Stomach (tissue), 9 donors: ENCODE measurements around the gene MYZAP. TPM values are rescaled to one million over a fixed set of nuclear protein-coding genes. Genes with fewer than 3 reads are reported as not detected.

ENCODE experiments used
- DNase-seq, 2 donors: peaks; one replicate each; pipeline versions ENCODE4 v3.0.0 to v3.0.0-alpha.2; 2013 to 2019
- H3K27ac ChIP-seq, 5 donors: fragments of 200-600 bp in 4 of 5; sonication (generic) in 4 of 5; one replicate each; pipeline ENCODE4 v1.5.1; 2013 to 2019; ENCODE audit warnings: mild to moderate bottlenecking in 1 of 5, moderate library complexity in 1 of 5
- H3K27me3 ChIP-seq, 3 donors: fragments of 200-600 bp; sonication (generic); one replicate each; pipeline ENCODE4 v1.5.1; 2017 to 2019; ENCODE audit warnings: mixed run types in 1 of 3
- H3K36me3 ChIP-seq, 4 donors: fragments of 200-600 bp; sonication (generic); 1 replicate in 3 of 4; 2 replicates in 1 of 4; pipeline ENCODE4 v1.5.1; 2016 to 2019
- H3K4me1 ChIP-seq, 4 donors: fragments of 200-600 bp; sonication (generic); one replicate each; pipeline ENCODE4 v1.5.1; 2016 to 2019
- H3K4me3 ChIP-seq, 4 donors: fragments of 200-600 bp; sonication (generic) in 3 of 4; one replicate each; pipeline ENCODE4 v1.5.1; 2016 to 2019; ENCODE audit warnings: mild to moderate bottlenecking in 1 of 4
- H3K9me3 ChIP-seq, 4 donors: fragments of 200-600 bp; sonication (generic); one replicate each; pipeline ENCODE4 v1.5.1; 2016 to 2019
- CTCF ChIP-seq, 7 experiments: fragments of 450-650 bp in 4 of 7; fragments of 200-600 bp in 3 of 7; sonication (generic) in 3 of 7; IDR thresholded peaks; one replicate each; pipeline ENCODE4 v1.5.1; 2016 to 2019; ENCODE audit warnings: antibody characterized with exemption in 7 of 7, control low read depth in 2 of 7, mild to moderate bottlenecking in 1 of 7
- EP300 ChIP-seq: sonication (generic); formaldehyde crosslinking; IDR thresholded peaks from one replicate; pipeline ENCODE4 v1.6.1; 2017; ENCODE audit warnings: antibody characterized with exemption
- POLR2A ChIP-seq, 4 donors: fragments of 450-650 bp; IDR thresholded peaks; one replicate each; pipeline ENCODE4 v1.6.1; 2016; ENCODE audit warnings: antibody characterized with exemption in 4 of 4, control low read depth in 2 of 4, mild to moderate bottlenecking in 1 of 4, moderate library complexity in 1 of 4
- POLR2AphosphoS5 ChIP-seq, 3 donors: sonication (generic); formaldehyde crosslinking; IDR thresholded peaks; one replicate each; pipeline ENCODE4 v1.6.1; 2016; ENCODE audit warnings: antibody characterized with exemption in 3 of 3
- WGBS, 5 donors: extraction: QIAGEN DNeasy Blood & Tissue Kit in 3 of 5; methylation state at CpG; one replicate each; pipeline versions ENCODE4 v1.1.5 to v1.1.7; 2013 to 2018; 5-methylcytosine and 5-hydroxymethylcytosine counted together
- intact Hi-C: fragments of 100-400 bp; cut with DNase I; formaldehyde crosslinking; loops from one replicate; pipeline ENCODE4 v1.15.1; 2023; ENCODE audit warnings: low total_unique reads
- polyA plus RNA-seq, 3 donors: library from polyadenylated mRNA; stranded (reverse); fragments of 200-250 nt; gene quantifications; one replicate each; pipeline ENCODE4 v1.2.3, GENCODE V29; 2013
- total RNA-seq, 5 donors: library from RNA; depleted of rRNA; stranded (reverse); fragments of >200 nt; gene quantifications; one replicate each; pipeline versions ENCODE4 v1.1.0 to v1.2.3, GENCODE V29; 2014 to 2016
- donor health status: healthy with polysubstance abuse.
- donor health status: Bipolar disorder and iron deficiency.
- donor health status: healthy.

Gene MYZAP
- total and polyA plus RNA-seq, 8 donors: 9.4 to 59.8 (median 20.9) TPM; not detected in 1

- DNase-seq: no peak
- H3K9me3 ChIP-seq: no peaks in the 10 kb centered on the region
- no peaks in the 10 kb centered on the region for H3K36me3 ChIP-seq
- TF ChIP-seq POLR2AphosphoS5 (IDR thresholded peaks at IDR 0.05): no peak
- peaks cover 0 to 7% (median 3%) of the 10 kb centered on the region in 4 donors for H3K4me1 ChIP-seq
- intact Hi-C loops: no loop called here
- no peak overlapping the region for H3K4me3 ChIP-seq
- H3K27me3 ChIP-seq: no peaks in the 10 kb centered on the region
- 50 to 74% (median 70%) methylated on average over 3 of the region's 3 CpGs for WGBS, 5 donors
- H3K27ac ChIP-seq: no peak overlapping the region
Observed at GRCh38 chr15:57570994-57571393, 20.7 kb upstream of the MYZAP start.

- TF ChIP-seq EP300 (no peak), CTCF (IDR thresholded peaks at IDR 0.05) (no peak), POLR2AphosphoS5 (IDR thresholded peaks at IDR 0.05) (no peak), POLR2A (IDR thresholded peaks at IDR 0.05) (no peak)
- H3K9me3 ChIP-seq: no peaks in the 10 kb centered on the region
- DNase-seq: no peak
- no peak overlapping the region for H3K27ac ChIP-seq
- intact Hi-C loops: no loop called here
- 85 to 98% (median 94%) methylated on average over 7 of the region's 7 CpGs for WGBS, 5 donors
- H3K4me1 ChIP-seq: peaks cover 0 to 7% (median 2%) of the 10 kb centered on the region in 4 donors
- no peaks in the 10 kb centered on the region for H3K27me3 ChIP-seq
- no peak overlapping the region for H3K4me3 ChIP-seq
- H3K36me3 ChIP-seq: no peaks in the 10 kb centered on the region
Observed at GRCh38 chr15:57571725-57572124, 20.0 kb upstream of the MYZAP start.

GRCh38 chr15:57572468-57572867 lies 19.2 kb upstream of the MYZAP start:
- no peak for TF ChIP-seq CTCF (IDR thresholded peaks at IDR 0.05)
- no peaks in the 10 kb centered on the region for H3K4me1 ChIP-seq
- WGBS, 5 donors: 87 to 98% (median 94%) methylated on average over 3 of the region's 3 CpGs

DNA sequence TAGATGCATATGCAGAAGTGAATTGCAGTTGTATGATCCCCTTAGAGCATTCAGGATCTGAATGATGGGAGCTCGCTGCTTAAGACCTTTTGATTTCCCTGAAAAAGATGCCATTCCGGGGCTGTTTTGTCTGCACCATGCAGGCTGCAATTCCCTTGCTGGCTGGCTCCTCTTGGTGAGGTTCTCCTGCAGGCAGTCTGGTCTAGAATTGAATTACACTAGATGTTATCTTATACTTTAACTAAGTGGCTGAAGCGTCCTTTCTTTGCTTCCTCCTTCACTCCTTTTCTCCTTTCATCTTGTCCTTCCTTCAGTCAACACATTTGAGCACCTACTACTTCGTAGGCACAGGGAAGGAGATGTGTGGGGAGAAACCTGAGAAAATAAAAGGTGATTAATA lies 18.6 kb upstream of the MYZAP start:
- TF ChIP-seq CTCF (IDR thresholded peaks at IDR 0.05): no peak
- no peak for TF ChIP-seq EP300
- TF ChIP-seq POLR2AphosphoS5 (IDR thresholded peaks at IDR 0.05): no peak
- no peak for TF ChIP-seq POLR2A (IDR thresholded peaks at IDR 0.05)
- 74 to 82% (median 75%) methylated on average over 4 of the region's 4 CpGs for WGBS, 5 donors
- no peak overlapping the region for H3K4me3 ChIP-seq

More at GRCh38 chr15:57572468-57572867, 19.2 kb upstream of the MYZAP start:
- no peak for DNase-seq
- H3K9me3 ChIP-seq: no peaks in the 10 kb centered on the region
- no peaks in the 10 kb centered on the region for H3K27me3 ChIP-seq
- no peaks in the 10 kb centered on the region for H3K36me3 ChIP-seq
- no peak overlapping the region for H3K27ac ChIP-seq
- H3K4me3 ChIP-seq: no peak overlapping the region
- intact Hi-C loops: no loop called here

GRCh38 chr15:57575363-57575762 lies 16.3 kb upstream of the MYZAP start:
- intact Hi-C loops: no loop called here
- Histone ChIP-seq H3K9me3 (no peaks in the 10 kb centered on the region), H3K36me3 (no peaks in the 10 kb centered on the region), H3K27ac (no peak overlapping the region), H3K27me3 (peaks cover 0 to 2% (median 0%) of the 10 kb centered on the region in 3 donors), H3K4me3 (no peak overlapping the region), H3K4me1 (peaks cover 0 to 3% (median under 1%) of the 10 kb centered on the region in 4 donors)
- TF ChIP-seq POLR2AphosphoS5 (IDR thresholded peaks at IDR 0.05): no peak
- no peak for DNase-seq
- 77 to 83% (median 79%) methylated on average over 5 of the region's 5 CpGs for WGBS, 5 donors

More for the DNA sequence above, 18.6 kb upstream of the MYZAP start:
- intact Hi-C loops: no loop called here
- no peaks in the 10 kb centered on the region for H3K27me3 ChIP-seq
- H3K27ac ChIP-seq: no peak overlapping the region
- H3K4me1 ChIP-seq: no peaks in the 10 kb centered on the region
- H3K36me3 ChIP-seq: no peaks in the 10 kb centered on the region
- no peaks in the 10 kb centered on the region for H3K9me3 ChIP-seq
- DNase-seq: no peak
